SK-N-SH (cell line): Measurements from ENCODE around the gene ERI3. TPM values are rescaled to one million over a fixed set of nuclear protein-coding genes. Genes with fewer than 3 reads are reported as not detected.

ENCODE experiments used
- CTCF ChIA-PET: fragments of 300-600, 350-600 bp; formaldehyde crosslinking; extraction: SDS; loops from one replicate; lab custom pipeline; 2021; lab: Yijun Ruan, JAX
- POLR2A ChIA-PET: fragments of 350-600 bp; sonication (Branson Sonifier 250); formaldehyde crosslinking; extraction: SDS; loops from one replicate; lab custom pipeline; 2020; ENCODE audit warnings: antibody characterized with exemption, inconsistent platforms; lab: Yijun Ruan, JAX
- DNase-seq: peaks from one replicate; pipeline ENCODE4 v3.0.0; 2012
- H2AFZ ChIP-seq: fragments of 200-600 bp; sonication (generic); 2 replicates; pipeline ENCODE4 v1.8.1; 2016; ENCODE audit warnings: antibody characterized with exemption, mild to moderate bottlenecking, low read depth
- H3F3A ChIP-seq: fragments of 200-600 bp; sonication (generic); replicated peaks from 2 replicates; pipeline ENCODE3; 2016; ENCODE audit warnings: antibody characterized with exemption, mild to moderate bottlenecking; ENCODE audit not compliant: insufficient read depth
- H3K27ac ChIP-seq, 2 experiments: fragments of 200-500 bp in 1 of 2; fragments of 200-600 bp in 1 of 2; sonication (Bioruptor generic) in 1 of 2; sonication (generic), shearing (Covaris generic) in 1 of 2; 2 replicates each; pipeline versions ENCODE4 v1.5.1 to v1.6.1; 2014 to 2016; ENCODE audit warnings: low read depth in 2 of 2, inconsistent platforms in 1 of 2, low read length in 1 of 2, mild to moderate bottlenecking in 1 of 2, mixed read lengths in 1 of 2
- H3K27me3 ChIP-seq: fragments of 200-600 bp; sonication (generic), shearing (Covaris generic); 2 replicates; pipeline ENCODE4 v1.6.1; 2016; ENCODE audit warnings: mixed run types; ENCODE audit not compliant: insufficient read depth
- H3K36me3 ChIP-seq, 2 experiments: fragments of 200-500 bp in 1 of 2; fragments of 200-600 bp in 1 of 2; sonication (Bioruptor generic) in 1 of 2; sonication (generic) in 1 of 2; replicated peaks in 1 of 2; 2 replicates each; pipeline versions ENCODE3 to v1.5.1; 2014 to 2016; ENCODE audit warnings: low read length in 1 of 2, mild to moderate bottlenecking in 1 of 2; ENCODE audit not compliant: insufficient read depth in 2 of 2, control insufficient read depth in 1 of 2
- H3K4me1 ChIP-seq, 2 experiments: fragments of 200-500 bp in 1 of 2; fragments of 200-600 bp in 1 of 2; sonication (Bioruptor generic) in 1 of 2; sonication (generic), shearing (Covaris generic) in 1 of 2; 2 replicates each; pipeline versions ENCODE4 v1.5.1 to v1.6.1; 2014 to 2016; ENCODE audit warnings: low read depth in 1 of 2, low read length in 1 of 2, mixed run types in 1 of 2; ENCODE audit not compliant: insufficient read depth in 2 of 2, control insufficient read depth in 1 of 2
- H3K4me2 ChIP-seq: fragments of 200-600 bp; sonication (generic), shearing (Covaris generic); 2 replicates; pipeline ENCODE4 v1.6.1; 2017; ENCODE audit warnings: mixed run types
- H3K4me3 ChIP-seq, 2 experiments: fragments of 200-500 bp in 1 of 2; fragments of 200-600 bp in 1 of 2; sonication (Bioruptor generic) in 1 of 2; sonication (generic), shearing (Covaris generic) in 1 of 2; 2 replicates each; pipeline versions ENCODE4 v1.5.1 to v1.8.1; 2014 to 2016; ENCODE audit warnings: low read depth in 2 of 2, inconsistent platforms in 1 of 2, low read length in 1 of 2, mild to moderate bottlenecking in 1 of 2, mixed read lengths in 1 of 2, moderate library complexity in 1 of 2
- H3K79me2 ChIP-seq: fragments of 200-600 bp; sonication (generic); 2 replicates; pipeline ENCODE4 v1.8.1; 2017; ENCODE audit warnings: mild to moderate bottlenecking; ENCODE audit not compliant: insufficient read depth
- H3K9ac ChIP-seq: fragments of 200-600 bp; sonication (generic); 2 replicates; pipeline ENCODE4 v1.6.1; 2017; ENCODE audit warnings: mixed run types
- H3K9me2 ChIP-seq: fragments of 200-600 bp; sonication (generic); 2 replicates; pipeline ENCODE4 v1.6.1; 2017; ENCODE audit warnings: mixed run types
- H3K9me3 ChIP-seq: fragments of 200-600 bp; sonication (generic); 2 replicates; pipeline ENCODE4 v1.6.1; 2017; ENCODE audit warnings: mixed run types, mild to moderate bottlenecking, moderate library complexity
- H4K20me1 ChIP-seq: fragments of 200-600 bp; sonication (generic); 2 replicates; pipeline ENCODE4 v1.6.1; 2017; ENCODE audit warnings: mild to moderate bottlenecking, mixed run types; ENCODE audit not compliant: insufficient read depth
- EP300 ChIP-seq, 2 experiments: IDR thresholded peaks; 2 replicates each; pipeline versions ENCODE4 v1.4.0 to v1.6.1; 2012; ENCODE audit warnings: borderline replicate concordance in 1 of 2, low read depth in 1 of 2, low read length in 1 of 2
- FOXJ3 ChIP-seq: sonication (generic); formaldehyde crosslinking; IDR thresholded peaks from 2 replicates; pipeline ENCODE4 v1.5.1; 2020; ENCODE audit warnings: mild to moderate bottlenecking, missing genetic modification reagents
- FOXM1 ChIP-seq: IDR thresholded peaks from 2 replicates; pipeline ENCODE4 v1.4.0; 2012; ENCODE audit warnings: low read depth, mild to moderate bottlenecking
- IRF3 ChIP-seq: fragments of 150-350 bp; IDR thresholded peaks from 2 replicates; pipeline ENCODE4 v1.6.1; 2016; ENCODE audit warnings: mild to moderate bottlenecking, low read depth, low read length
- JUND ChIP-seq: IDR thresholded peaks from 2 replicates; pipeline ENCODE4 v1.4.0; 2012
- MEF2A ChIP-seq: IDR thresholded peaks from 2 replicates; pipeline ENCODE4 v1.4.0; 2012; ENCODE audit warnings: low read depth, borderline replicate concordance
- MXI1 ChIP-seq: IDR thresholded peaks from 2 replicates; pipeline ENCODE4 v1.6.1; 2012; ENCODE audit warnings: mild to moderate bottlenecking, low read depth, low read length, improper control_type of control experiment
- NFIC ChIP-seq: IDR thresholded peaks from 2 replicates; pipeline ENCODE4 v1.4.0; 2012; ENCODE audit warnings: borderline replicate concordance
- NRF1 ChIP-seq: IDR thresholded peaks from 2 replicates; pipeline ENCODE4 v1.6.1; 2012; ENCODE audit warnings: low read depth, mild to moderate bottlenecking, low read length
- RAD21 ChIP-seq: IDR thresholded peaks from 2 replicates; pipeline ENCODE4 v1.6.1; 2012; ENCODE audit warnings: mild to moderate bottlenecking, low read length
- RFX5 ChIP-seq: IDR thresholded peaks from 2 replicates; pipeline ENCODE4 v1.6.1; 2012; ENCODE audit warnings: mild to moderate bottlenecking, improper control_type of control experiment, low read length
- RXRA ChIP-seq: IDR thresholded peaks from 2 replicates; pipeline ENCODE4 v1.4.0; 2012; ENCODE audit warnings: low read depth, mild to moderate bottlenecking, borderline replicate concordance
- SIN3A ChIP-seq: IDR thresholded peaks from 2 replicates; pipeline ENCODE4 v1.6.1; 2012; ENCODE audit warnings: low read depth, mild to moderate bottlenecking, low read length, moderate library complexity, borderline replicate concordance
- SMC3 ChIP-seq: IDR thresholded peaks from 2 replicates; pipeline ENCODE4 v1.6.1; 2012; ENCODE audit warnings: low read depth, low read length, improper control_type of control experiment
- TCF12 ChIP-seq: IDR thresholded peaks from 2 replicates; pipeline ENCODE4 v1.4.0; 2012
- TEAD4 ChIP-seq: IDR thresholded peaks from 2 replicates; pipeline ENCODE4 v1.4.0; 2012; ENCODE audit warnings: mild to moderate bottlenecking, borderline replicate concordance; ENCODE audit not compliant: insufficient read depth
- USF2 ChIP-seq: fragments of 150-350 bp; IDR thresholded peaks from 2 replicates; pipeline ENCODE4 v1.6.1; 2017; ENCODE audit warnings: antibody characterized with exemption, low read length, low read depth, borderline replicate concordance
- YY1 ChIP-seq: IDR thresholded peaks from 2 replicates; pipeline ENCODE4 v1.4.0; 2012; ENCODE audit warnings: low read depth, mild to moderate bottlenecking
- WGBS: methylation state at CpG from one replicate; pipeline ENCODE4 v1.1.6; 2017; ENCODE audit warnings: low lambda C conversion rate; 5-methylcytosine and 5-hydroxymethylcytosine counted together
- polyA plus RNA-seq, 3 experiments: library from polyadenylated mRNA; depleted of rRNA; stranded (reverse); fragments of >200 nt; gene quantifications; 2 replicates each; pipeline ENCODE4 v1.2.3, GENCODE V29; 2012

The ERI3 gene
- polyA plus RNA-seq, 1 of the 3 experiments (the other 2 are of a cell fraction), result 60.7 TPM

DNA sequence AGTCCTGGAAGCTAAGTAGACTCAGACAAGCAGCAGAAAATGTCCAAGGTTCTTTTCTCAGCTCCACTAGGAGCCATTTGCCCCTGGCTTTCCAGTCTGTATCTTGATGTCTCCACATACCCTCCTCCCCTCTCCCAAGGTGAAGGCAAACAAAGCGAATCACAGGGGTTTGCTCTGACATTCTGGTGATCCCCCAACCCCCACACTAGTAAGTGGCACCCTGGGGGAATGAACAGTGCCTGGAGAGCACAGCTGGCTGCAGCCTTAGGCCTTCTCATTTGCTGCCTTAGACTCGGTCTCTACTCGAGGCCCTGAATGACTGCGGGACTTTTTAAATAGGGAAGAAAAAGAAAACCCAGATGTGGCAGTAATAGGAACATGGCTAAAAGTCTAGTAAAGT is 15.3 kb downstream of the ERI3 start (continued):
- no peak for TF ChIP-seq JUND
- TF ChIP-seq, all 33 proteins: peak for 0

DNA sequence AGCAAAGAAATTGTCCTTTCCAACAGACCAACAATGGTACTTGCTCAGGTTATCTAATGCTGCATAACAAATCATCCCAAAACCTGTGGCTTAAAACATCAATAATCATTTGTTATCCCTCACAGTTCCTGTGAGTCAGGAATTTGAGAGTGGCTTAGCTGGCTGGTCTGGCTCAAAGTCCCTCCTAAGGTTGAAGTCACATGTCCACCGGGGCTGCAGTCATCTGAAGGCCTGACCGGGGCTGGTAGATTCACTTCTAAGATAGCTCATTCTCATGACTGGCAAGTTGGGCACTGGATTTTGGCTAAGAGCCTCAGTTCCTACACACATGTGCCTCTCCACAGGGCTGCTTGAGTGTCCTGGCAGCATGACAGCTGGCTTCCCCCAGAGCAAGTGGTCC is 16.9 kb downstream of the ERI3 start:
- Histone ChIP-seq H3K36me3 (peaks cover 29 to 48% of the 10 kb centered on the region in 2 experiments), H3K4me1 (no peaks in the 10 kb centered on the region), H3K4me2 (no peak overlapping the region), H3K79me2 (peaks cover 22% of the 10 kb centered on the region), H3K27me3 (no peaks in the 10 kb centered on the region), H3K27ac (no peak overlapping the region), H3K9ac (no peak overlapping the region), H3K4me3 (no peak overlapping the region), H3K9me2 (no peaks in the 10 kb centered on the region), H3K9me3 (no peaks in the 10 kb centered on the region), H4K20me1 (peaks cover 8% of the 10 kb centered on the region; the same call in 1 of the 2 replicates), H3F3A (no peaks in the 10 kb centered on the region), H2AFZ (no peak overlapping the region)
- ChIA-PET POLR2A (no interaction called here), CTCF (interaction anchor here (0.9 to 2.3 kb wide), 4 partner anchors 19 to 315 kb away, joined by 3 to 7 read pairs (median 6); no protein-coding TSS in a partner anchor)
- TF ChIP-seq NRF1 (no peak), TCF12 (no peak), MXI1 (no peak), IRF3 (no peak)
- 100% methylated on average over 2 of the region's 2 CpGs for WGBS
- DNase-seq, result no peak

- Histone ChIP-seq H3K9me2 (no peaks in the 10 kb centered on the region), H3K27ac (no peak overlapping the region), H3K9ac (no peak overlapping the region), H2AFZ (no peak overlapping the region), H3K4me3 (no peak overlapping the region), H3K27me3 (no peaks in the 10 kb centered on the region), H3K4me1 (no peaks in the 10 kb centered on the region), H3K36me3 (peaks cover 29 to 57% of the 10 kb centered on the region in 2 experiments), H3K79me2 (peaks cover 13% of the 10 kb centered on the region), H3K9me3 (no peaks in the 10 kb centered on the region), H3K4me2 (no peak overlapping the region), H3F3A (no peaks in the 10 kb centered on the region), H4K20me1 (no peaks in the 10 kb centered on the region)
- TF ChIP-seq YY1 (no peak), NFIC (no peak), TEAD4 (no peak), JUND (no peak), MEF2A (no peak), RAD21 (no peak)
- ChIA-PET CTCF (interaction anchor here (0.8 to 2.3 kb wide), 4 partner anchors 10 to 316 kb away, joined by 3 to 6 read pairs (median 4); no protein-coding TSS in a partner anchor), POLR2A (no interaction called here)
- no peak for DNase-seq
- 70% methylated on average over 3 of the region's 3 CpGs for WGBS
These were observed 18.4 kb downstream of the ERI3 start for GRCh38 chr1:44336668-44337067.

DNA sequence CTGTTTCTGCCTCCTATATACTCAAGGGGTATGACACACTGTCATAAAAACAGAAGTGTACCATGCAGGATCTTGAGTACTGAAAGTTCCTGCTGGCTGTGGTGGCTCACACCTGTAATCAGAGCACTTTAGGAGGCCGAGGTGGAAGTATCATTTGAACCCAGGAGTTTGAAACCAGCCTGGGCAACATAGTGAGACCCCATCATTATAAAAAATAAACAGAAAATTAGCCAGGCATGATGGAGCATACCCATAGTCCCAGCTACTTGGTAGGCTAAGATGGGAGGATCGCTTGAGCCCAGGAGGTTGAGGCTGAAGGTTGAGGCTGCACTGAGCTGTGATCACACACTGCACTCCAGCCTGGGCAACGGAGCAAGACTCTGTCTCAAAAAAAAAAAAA is 20.1 kb downstream of the ERI3 start:
- Histone ChIP-seq H3K9me3 (no peaks in the 10 kb centered on the region), H3K4me3 (no peak overlapping the region), H3K36me3 (peaks cover 29 to 57% of the 10 kb centered on the region in 2 experiments), H2AFZ (no peak overlapping the region), H4K20me1 (no peaks in the 10 kb centered on the region), H3K4me2 (no peak overlapping the region), H3K9ac (no peak overlapping the region), H3K27ac (no peak overlapping the region), H3F3A (no peaks in the 10 kb centered on the region), H3K79me2 (peaks cover 9% of the 10 kb centered on the region), H3K9me2 (no peaks in the 10 kb centered on the region), H3K27me3 (no peaks in the 10 kb centered on the region), H3K4me1 (no peaks in the 10 kb centered on the region; a peak in 1 of 4 replicates)
- no peak for DNase-seq
- POLR2A ChIA-PET, result no interaction called here
- CTCF ChIA-PET, result interaction anchor here (0.9 kb wide), 1 partner anchor 17 kb away, joined by 4 read pairs; no protein-coding TSS in a partner anchor
- WGBS, result 91% methylated on average over 3 of the region's 3 CpGs
- no peak for TF ChIP-seq USF2
- TF ChIP-seq SIN3A, result no peak
- TF ChIP-seq RFX5, result no peak
- no peak for TF ChIP-seq SMC3
- no peak for TF ChIP-seq RXRA
- TF ChIP-seq TEAD4, result no peak
- no peak for TF ChIP-seq IRF3
- TF ChIP-seq FOXJ3 (CRISPR knock-in tag), result no peak
- TF ChIP-seq MEF2A, result no peak
- no peak for TF ChIP-seq FOXM1
- TF ChIP-seq EP300 (IDR thresholded peaks at IDR 0.05; ENCODE audit: borderline replicate concordance in 1 of 2, low read depth in 1 of 2, low read length in 1 of 2), result no peak
